Brain microvascular endothelial cell (primary cell): ENCODE measurements around the gene FOXC1.
A peak's percentile ranks its signal among the peaks of the same experiment; 100 is the strongest.

Experiments used
- DNase-seq: peaks from one replicate; pipeline ENCODE4 v3.0.0-alpha.2; 2020
- H3K27ac ChIP-seq: fragments of 250-450 bp; sonication (Bioruptor Pico); 2 replicates; pipeline ENCODE4 v1.5.1; 2020; ENCODE audit warnings: mild to moderate bottlenecking, moderate library complexity
- H3K27me3 ChIP-seq: fragments of 250-450 bp; sonication (Bioruptor Pico); replicated peaks from 2 replicates; pipeline ENCODE4 v1.5.1; 2020; ENCODE audit warnings: mild to moderate bottlenecking
- H3K36me3 ChIP-seq: fragments of 250-450 bp; sonication (Bioruptor Pico); replicated peaks from 2 replicates; pipeline ENCODE4 v1.5.1; 2020; ENCODE audit warnings: mild to moderate bottlenecking
- H3K4me3 ChIP-seq: 2 replicates; pipeline ENCODE4 v1.5.1; 2011; ENCODE audit warnings: low read depth, mild to moderate bottlenecking, control low read depth, low read length, moderate library complexity
- CTCF ChIP-seq: IDR thresholded peaks from 2 replicates; pipeline ENCODE4 v1.5.1; 2011; ENCODE audit warnings: low read depth, mild to moderate bottlenecking, moderate library complexity, low read length, control low read depth, inconsistent platforms; ENCODE audit errors: missing control alignments
- in situ Hi-C: cut with HindIII; loops from 2 replicates; pipeline ENCODE4 v1.10.0; 2017; ENCODE audit warnings: low sequenced_read_pairs, low pct_ligation_motif_present

FOXC1 gene

GRCh38 chr6:1605893-1606779 lies 3.6 kb upstream of the FOXC1 start:
- DNase-seq: no peak
- peak; percentile 1 for TF ChIP-seq CTCF
- in situ Hi-C loops: loop anchor here (25.0 kb wide), 2 partner anchors 506 to 756 kb away; no protein-coding TSS in a partner anchor
- Histone ChIP-seq H3K36me3 (no peaks in the 10 kb centered on the region), H3K4me3 (no peak overlapping the region), H3K27ac (no peak overlapping the region), H3K27me3 (peaks cover 60% of the 10 kb centered on the region)

DNA sequence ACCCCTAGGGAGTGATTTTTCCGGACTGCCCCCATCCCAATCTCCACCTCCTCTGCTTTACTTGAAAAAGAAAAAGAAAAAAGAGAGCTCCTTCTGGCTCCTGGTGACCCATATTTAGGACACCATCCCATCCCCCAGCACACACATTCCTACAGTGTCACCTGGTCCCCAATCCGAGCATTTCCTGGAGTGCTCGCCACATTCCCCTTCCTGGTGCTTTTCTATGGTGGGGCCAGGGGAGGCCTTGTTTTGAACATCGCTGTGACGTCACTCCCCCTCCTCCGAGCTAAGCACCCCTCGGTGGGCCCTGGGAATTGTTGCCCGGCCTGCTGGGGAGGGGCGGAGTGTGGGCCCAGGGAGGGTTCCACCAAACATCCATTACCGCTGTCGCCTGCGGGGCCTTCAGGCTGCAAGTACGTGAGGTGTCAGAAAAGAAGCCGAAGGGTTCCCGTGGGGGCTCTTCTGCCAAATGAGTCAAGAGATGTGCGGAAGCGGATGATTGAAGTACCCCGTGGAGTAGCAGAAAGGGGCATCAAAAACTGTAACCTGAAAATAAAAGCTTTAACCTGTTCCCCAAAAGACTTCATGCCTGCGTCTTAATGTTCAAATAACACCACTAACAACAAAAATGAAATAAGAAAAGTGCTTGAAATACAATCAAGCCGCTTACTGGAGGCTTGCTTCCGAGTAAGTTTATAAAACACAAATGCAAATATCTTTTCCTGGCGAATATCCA lies 2.8 kb upstream of the FOXC1 start:
- peaks cover 52% of the 10 kb centered on the region for H3K27me3 ChIP-seq
- no peak for TF ChIP-seq CTCF
- H3K36me3 ChIP-seq: no peaks in the 10 kb centered on the region
- no peak for DNase-seq
- in situ Hi-C loops: loop anchor here (25.0 kb wide), 2 partner anchors 505 to 755 kb away; no protein-coding TSS in a partner anchor
- H3K27ac ChIP-seq: no peak overlapping the region
- H3K4me3 ChIP-seq: no peak overlapping the region

DNA sequence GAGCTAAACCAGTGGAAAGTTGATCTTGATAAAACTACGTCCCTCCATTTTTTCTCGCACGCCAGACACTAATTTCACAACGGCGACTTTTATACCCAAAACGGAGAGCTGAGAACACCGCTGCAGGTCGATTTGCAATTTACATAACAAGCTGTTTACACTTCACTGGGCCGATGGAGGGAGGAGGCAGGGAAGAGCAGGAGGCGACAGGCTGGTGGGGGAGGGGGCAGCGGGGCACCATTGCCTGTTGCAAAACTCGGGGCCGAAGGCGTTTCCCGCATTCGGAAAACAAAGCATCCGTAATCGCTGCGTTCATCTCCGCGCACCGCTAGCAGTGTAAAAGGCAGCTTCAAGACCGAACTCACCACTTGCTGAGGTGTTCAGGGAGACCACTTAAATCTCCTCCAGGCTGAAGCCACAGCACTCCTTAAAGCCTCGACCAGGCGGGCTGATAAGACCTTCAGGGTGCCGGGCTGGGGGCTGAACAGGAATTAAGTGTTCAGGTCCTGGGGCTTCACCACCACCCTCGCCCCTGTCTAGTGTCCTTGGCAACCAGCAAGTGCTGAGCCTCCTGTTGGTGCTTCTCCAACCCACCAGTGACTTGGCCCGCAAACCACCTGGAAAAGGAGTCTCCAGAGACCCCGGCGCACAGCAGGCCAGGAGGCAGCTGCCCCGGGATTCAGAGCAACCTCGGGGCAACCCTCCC lies 2.0 kb upstream of the FOXC1 start:
- in situ Hi-C loops: loop anchor here (25.0 kb wide), 2 partner anchors 505 to 755 kb away; no protein-coding TSS in a partner anchor
- Histone ChIP-seq H3K27ac (no peak overlapping the region), H3K27me3 (peaks cover 48% of the 10 kb centered on the region), H3K4me3 (no peak overlapping the region), H3K36me3 (no peaks in the 10 kb centered on the region)
- no peak for DNase-seq
- TF ChIP-seq CTCF: no peak

DNA sequence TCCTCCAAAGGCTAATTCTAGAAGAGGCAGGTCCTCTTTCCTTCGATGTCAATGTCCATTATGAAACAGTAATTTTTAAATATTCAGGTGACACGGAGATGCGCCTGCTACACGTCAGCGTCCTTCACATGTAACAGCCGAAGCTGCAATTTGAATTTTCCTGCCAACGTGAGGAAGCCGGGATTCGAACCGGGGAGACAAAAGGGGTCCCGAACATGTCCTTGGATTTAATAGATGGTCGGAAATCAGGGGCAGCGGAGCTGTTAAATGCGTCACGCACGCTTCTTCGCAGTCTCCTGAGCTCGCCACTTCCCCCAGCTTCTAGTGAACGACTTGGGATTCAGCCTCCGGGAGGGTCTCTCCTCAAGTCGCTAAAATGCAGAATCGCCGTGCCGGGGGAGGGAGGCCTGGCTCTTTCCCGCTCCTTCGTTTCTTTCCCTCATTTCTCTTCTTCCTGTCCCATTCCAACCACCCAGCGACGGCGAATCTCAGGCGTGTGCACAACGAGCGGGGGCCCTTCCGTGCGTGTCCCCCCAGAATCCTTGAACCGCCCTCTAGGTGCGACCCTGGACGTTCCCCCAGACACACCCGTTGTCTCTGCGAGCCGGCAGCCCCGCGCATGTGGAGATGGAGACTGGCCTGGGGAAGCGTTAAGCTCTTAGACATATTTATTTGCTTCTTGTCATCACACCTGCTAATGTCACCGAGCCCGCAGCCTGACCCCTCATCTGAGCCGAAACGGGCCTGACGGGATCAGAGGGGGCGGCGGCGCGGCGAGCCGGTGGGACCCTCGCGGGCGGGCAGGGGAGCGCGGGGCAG lies 1.3 kb upstream of the FOXC1 start:
- H3K27me3 ChIP-seq: peaks cover 48% of the 10 kb centered on the region
- in situ Hi-C loops: loop anchor here (25.0 kb wide), 2 partner anchors 504 to 754 kb away; no protein-coding TSS in a partner anchor
- no peak overlapping the region for H3K27ac ChIP-seq
- TF ChIP-seq CTCF: no peak
- H3K4me3 ChIP-seq: no peak overlapping the region
- DNase-seq: no peak
- H3K36me3 ChIP-seq: no peaks in the 10 kb centered on the region
